Suprapubic skin (tissue), 4 donors: ENCODE data around the gene CRYBG3. TPM values are rescaled to one million over a fixed set of nuclear protein-coding genes. Genes with fewer than 3 reads are reported as not detected.

Experiments
- DNase-seq, 2 donors: peaks; one replicate each; pipeline ENCODE4 v3.0.0-alpha.2; 2019; ENCODE audit warnings: low spot score in 2 of 2
- H3K27ac ChIP-seq: fragments of 200-600 bp; sonication (generic); one replicate; pipeline ENCODE4 v1.5.1; 2019
- H3K27me3 ChIP-seq: fragments of 200-600 bp; sonication (generic); one replicate; pipeline ENCODE4 v1.5.1; 2019
- H3K36me3 ChIP-seq: fragments of 200-600 bp; sonication (generic); one replicate; pipeline ENCODE4 v1.5.1; 2019
- H3K4me1 ChIP-seq: fragments of 200-600 bp; sonication (generic); one replicate; pipeline ENCODE4 v1.5.1; 2019
- H3K4me3 ChIP-seq: fragments of 200-600 bp; sonication (generic); one replicate; pipeline ENCODE4 v1.5.1; 2019; ENCODE audit warnings: mild to moderate bottlenecking
- H3K9me3 ChIP-seq: fragments of 200-600 bp; sonication (generic); one replicate; pipeline ENCODE4 v1.5.1; 2019
- EP300 ChIP-seq: sonication (generic); formaldehyde crosslinking; IDR thresholded peaks from one replicate; pipeline ENCODE4 v1.6.1; 2017; ENCODE audit warnings: antibody characterized with exemption
- POLR2A ChIP-seq, 2 donors: fragments of 450-650 bp; IDR thresholded peaks; one replicate each; pipeline ENCODE4 v1.6.1; 2017; ENCODE audit warnings: antibody characterized with exemption in 2 of 2, mild to moderate bottlenecking in 2 of 2, moderate library complexity in 2 of 2
- POLR2AphosphoS5 ChIP-seq, 3 donors: sonication (generic); formaldehyde crosslinking; IDR thresholded peaks; one replicate each; pipeline ENCODE4 v1.6.1; 2017; ENCODE audit warnings: antibody characterized with exemption in 3 of 3
- WGBS: methylation state at CpG from one replicate; pipeline ENCODE4 v1.1.5; 2018; 5-methylcytosine and 5-hydroxymethylcytosine counted together
- total RNA-seq, 4 donors: library from RNA; depleted of rRNA; stranded (reverse); fragments of >200 nt; gene quantifications; one replicate each; pipeline ENCODE4 v1.1.0, GENCODE V29; 2016
- TF ChIP-seq, protein P1 (sequence below), 2 donors: fragments of 200-600 bp in 1 of 2; fragments of 450-650 bp in 1 of 2; sonication (generic) in 1 of 2; IDR thresholded peaks; one replicate each; pipeline ENCODE4 v1.5.1; 2016 to 2019; ENCODE audit warnings: antibody characterized with exemption in 2 of 2, mild to moderate bottlenecking in 1 of 2, moderate library complexity in 1 of 2

CRYBG3 gene
- total RNA-seq, 4 donors from 2014 or later: 28.8 to 49.6 (median 33.3) TPM

DNA sequence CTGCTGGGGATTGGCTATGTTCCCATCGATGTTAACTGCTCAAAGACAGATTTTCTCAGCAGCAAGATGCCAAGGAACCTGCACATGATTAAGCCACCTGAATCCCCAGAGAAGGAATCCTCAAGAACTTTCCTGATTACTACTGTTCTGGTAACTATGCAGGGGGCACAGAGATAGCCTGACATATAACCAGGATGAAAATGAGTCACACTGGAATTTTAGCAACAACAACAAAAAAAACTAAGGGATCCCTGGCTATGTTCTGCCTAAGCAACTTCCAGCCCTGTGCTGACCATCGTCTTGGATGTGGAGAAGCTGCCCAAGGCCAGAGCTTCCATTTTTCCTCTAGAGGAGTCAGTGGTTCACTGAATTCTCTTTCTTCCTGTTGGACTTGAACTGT, 136.6 kb downstream of the CRYBG3 start:
- peaks cover 45% of the 10 kb centered on the region for H3K36me3 ChIP-seq
- TF ChIP-seq, protein P1, sequence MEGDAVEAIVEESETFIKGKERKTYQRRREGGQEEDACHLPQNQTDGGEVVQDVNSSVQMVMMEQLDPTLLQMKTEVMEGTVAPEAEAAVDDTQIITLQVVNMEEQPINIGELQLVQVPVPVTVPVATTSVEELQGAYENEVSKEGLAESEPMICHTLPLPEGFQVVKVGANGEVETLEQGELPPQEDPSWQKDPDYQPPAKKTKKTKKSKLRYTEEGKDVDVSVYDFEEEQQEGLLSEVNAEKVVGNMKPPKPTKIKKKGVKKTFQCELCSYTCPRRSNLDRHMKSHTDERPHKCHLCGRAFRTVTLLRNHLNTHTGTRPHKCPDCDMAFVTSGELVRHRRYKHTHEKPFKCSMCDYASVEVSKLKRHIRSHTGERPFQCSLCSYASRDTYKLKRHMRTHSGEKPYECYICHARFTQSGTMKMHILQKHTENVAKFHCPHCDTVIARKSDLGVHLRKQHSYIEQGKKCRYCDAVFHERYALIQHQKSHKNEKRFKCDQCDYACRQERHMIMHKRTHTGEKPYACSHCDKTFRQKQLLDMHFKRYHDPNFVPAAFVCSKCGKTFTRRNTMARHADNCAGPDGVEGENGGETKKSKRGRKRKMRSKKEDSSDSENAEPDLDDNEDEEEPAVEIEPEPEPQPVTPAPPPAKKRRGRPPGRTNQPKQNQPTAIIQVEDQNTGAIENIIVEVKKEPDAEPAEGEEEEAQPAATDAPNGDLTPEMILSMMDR (IDR thresholded peaks at IDR 0.05): no peak
- TF ChIP-seq POLR2A (IDR thresholded peaks at IDR 0.05) (no peak), POLR2AphosphoS5 (IDR thresholded peaks at IDR 0.05) (no peak), EP300 (no peak)
- no peak overlapping the region for H3K4me3 ChIP-seq
- no peaks in the 10 kb centered on the region for H3K9me3 ChIP-seq
- 83% methylated on average over 2 of the region's 2 CpGs for WGBS
- peak overlapping the region; percentile 27 for H3K27ac ChIP-seq
- no peak for DNase-seq
- H3K4me1 ChIP-seq: peaks cover 14% of the 10 kb centered on the region
- no peaks in the 10 kb centered on the region for H3K27me3 ChIP-seq

DNA sequence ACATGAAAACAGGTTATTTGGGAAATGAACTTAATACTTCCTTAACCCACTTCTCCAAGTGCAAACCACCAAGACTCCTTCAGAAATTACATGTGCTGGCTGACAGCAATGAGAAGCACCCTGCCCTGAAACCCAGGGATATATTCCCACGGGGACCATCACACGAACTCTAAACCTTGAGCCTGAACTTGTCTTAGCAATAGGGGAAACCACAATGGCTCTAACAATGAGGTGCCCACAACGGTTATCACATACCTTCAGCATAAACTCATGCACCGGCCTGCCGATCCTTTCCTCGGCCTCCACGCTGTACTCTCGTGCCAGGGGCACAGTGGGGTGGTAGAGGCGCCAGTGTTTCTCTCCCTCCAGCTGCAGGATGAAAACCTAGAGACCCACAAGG, 137.0 kb downstream of the CRYBG3 start:
- no peak overlapping the region for H3K4me3 ChIP-seq
- 93% methylated on average over 9 of the region's 9 CpGs for WGBS
- no peaks in the 10 kb centered on the region for H3K27me3 ChIP-seq
- H3K9me3 ChIP-seq: no peaks in the 10 kb centered on the region
- H3K4me1 ChIP-seq: peaks cover 14% of the 10 kb centered on the region
- peak overlapping the region; percentile 27 for H3K27ac ChIP-seq
- H3K36me3 ChIP-seq: peaks cover 41% of the 10 kb centered on the region
- TF ChIP-seq POLR2AphosphoS5 (IDR thresholded peaks at IDR 0.05) (no peak), POLR2A (IDR thresholded peaks at IDR 0.05) (no peak), EP300 (no peak)
- TF ChIP-seq, protein P1 (IDR thresholded peaks at IDR 0.05): no peak
- DNase-seq: no peak

DNA sequence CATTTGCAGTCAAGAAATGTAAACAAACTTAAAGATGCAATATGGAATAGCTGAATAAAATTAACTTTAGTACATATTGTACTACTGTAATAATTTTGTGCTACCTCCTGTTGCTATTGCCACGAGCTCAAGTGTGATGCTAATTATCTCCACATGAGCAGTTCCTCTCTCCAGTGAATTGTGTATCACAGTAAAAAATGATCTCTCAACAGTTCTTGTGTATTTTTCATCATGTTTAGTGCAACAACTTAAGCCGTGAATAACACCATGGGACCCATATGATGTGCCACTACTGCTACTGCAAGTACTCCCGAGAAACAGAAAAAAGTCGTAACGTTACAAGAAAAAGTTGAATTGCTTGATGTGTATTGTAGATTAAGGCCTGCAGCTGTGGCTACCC, 138.1 kb downstream of the CRYBG3 start:
- H3K9me3 ChIP-seq: no peaks in the 10 kb centered on the region
- H3K36me3 ChIP-seq: peaks cover 32% of the 10 kb centered on the region
- H3K27me3 ChIP-seq: no peaks in the 10 kb centered on the region
- H3K4me3 ChIP-seq: no peak overlapping the region
- no peak for TF ChIP-seq POLR2AphosphoS5 (IDR thresholded peaks at IDR 0.05)
- no peak for TF ChIP-seq EP300
- TF ChIP-seq POLR2A (IDR thresholded peaks at IDR 0.05): no peak
- TF ChIP-seq, protein P1 (IDR thresholded peaks at IDR 0.05): no peak
- WGBS: 71% methylated on average over 5 of the region's 5 CpGs
- H3K27ac ChIP-seq: no peak overlapping the region
- no peak for DNase-seq
- H3K4me1 ChIP-seq: peaks cover 14% of the 10 kb centered on the region

DNA sequence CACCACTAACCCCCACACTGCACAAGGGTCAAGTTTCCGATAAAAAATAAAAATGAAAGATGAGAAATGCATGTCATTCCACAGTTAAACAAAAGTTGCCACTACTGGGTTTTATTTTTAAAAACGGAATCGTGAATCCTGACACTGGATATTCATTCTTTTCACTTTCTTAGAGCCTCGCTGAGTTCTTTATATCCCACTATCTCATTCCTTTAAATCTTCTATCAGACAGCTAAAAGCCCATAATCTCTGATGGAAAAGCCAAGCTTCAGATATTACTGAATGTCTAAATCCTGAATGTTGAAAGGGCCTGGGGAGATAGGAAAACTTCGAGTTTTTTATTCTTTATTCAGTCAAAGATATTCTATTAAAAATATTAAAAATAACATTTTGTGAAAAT, 138.7 kb downstream of the CRYBG3 start:
- H3K4me3 ChIP-seq: no peak overlapping the region
- no peak for DNase-seq
- H3K4me1 ChIP-seq: peaks cover 14% of the 10 kb centered on the region
- 73% methylated on average over 5 of the region's 5 CpGs for WGBS
- H3K27me3 ChIP-seq: no peaks in the 10 kb centered on the region
- no peaks in the 10 kb centered on the region for H3K9me3 ChIP-seq
- H3K36me3 ChIP-seq: peaks cover 31% of the 10 kb centered on the region
- TF ChIP-seq POLR2A (IDR thresholded peaks at IDR 0.05) (no peak), POLR2AphosphoS5 (IDR thresholded peaks at IDR 0.05) (no peak), EP300 (no peak)
- TF ChIP-seq, protein P1 (IDR thresholded peaks at IDR 0.05): no peak
- no peak overlapping the region for H3K27ac ChIP-seq

DNA sequence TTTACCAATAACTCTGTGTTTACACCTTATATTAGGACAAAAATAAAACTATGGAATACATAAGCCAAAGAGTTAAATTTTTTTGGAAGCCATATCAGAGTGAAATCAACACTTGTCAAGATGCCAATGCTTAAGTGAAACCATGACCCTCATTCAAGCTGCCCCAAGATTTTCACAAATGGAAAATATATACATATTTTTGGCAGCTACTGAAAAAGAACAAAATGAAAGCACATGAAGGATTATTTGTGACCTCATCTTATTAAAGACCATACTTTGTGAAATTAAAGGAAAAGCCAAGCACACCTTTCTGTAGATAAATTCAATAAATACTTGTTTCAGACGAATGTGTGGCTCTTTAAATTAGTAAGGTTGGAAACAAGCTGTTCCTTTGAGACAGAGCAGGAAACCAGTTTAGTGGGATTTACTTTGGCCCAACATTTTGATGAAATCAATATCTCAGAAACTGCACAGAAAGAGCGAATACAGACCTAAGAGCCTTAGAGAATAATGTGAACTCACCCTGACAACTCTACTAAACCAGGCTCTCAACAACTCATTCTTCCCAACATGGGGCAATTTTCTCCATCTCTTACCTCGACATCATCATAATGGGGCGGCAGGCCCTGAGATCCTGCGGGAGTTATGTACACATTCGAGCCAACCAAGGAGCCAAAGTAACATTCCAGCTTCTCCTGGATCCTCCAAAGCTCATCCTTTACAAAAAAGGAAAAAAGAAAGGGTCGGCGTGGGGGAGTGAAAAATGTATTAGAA, 139.4 kb downstream of the CRYBG3 start:
- peaks cover 14% of the 10 kb centered on the region for H3K4me1 ChIP-seq
- WGBS: 81% methylated on average over 8 of the region's 8 CpGs
- no peak overlapping the region for H3K27ac ChIP-seq

More for the DNA sequence above, 139.4 kb downstream of the CRYBG3 start:
- H3K36me3 ChIP-seq: peaks cover 32% of the 10 kb centered on the region
- no peak for DNase-seq
- no peaks in the 10 kb centered on the region for H3K9me3 ChIP-seq
- H3K27me3 ChIP-seq: no peaks in the 10 kb centered on the region
- H3K4me3 ChIP-seq: no peak overlapping the region
- TF ChIP-seq POLR2A (IDR thresholded peaks at IDR 0.05) (no peak), POLR2AphosphoS5 (IDR thresholded peaks at IDR 0.05) (no peak), EP300 (no peak)
- TF ChIP-seq, protein P1 (IDR thresholded peaks at IDR 0.05): no peak
